Measurements from ENCODE around the gene CACNA1G.

The CACNA1G gene

DNA sequence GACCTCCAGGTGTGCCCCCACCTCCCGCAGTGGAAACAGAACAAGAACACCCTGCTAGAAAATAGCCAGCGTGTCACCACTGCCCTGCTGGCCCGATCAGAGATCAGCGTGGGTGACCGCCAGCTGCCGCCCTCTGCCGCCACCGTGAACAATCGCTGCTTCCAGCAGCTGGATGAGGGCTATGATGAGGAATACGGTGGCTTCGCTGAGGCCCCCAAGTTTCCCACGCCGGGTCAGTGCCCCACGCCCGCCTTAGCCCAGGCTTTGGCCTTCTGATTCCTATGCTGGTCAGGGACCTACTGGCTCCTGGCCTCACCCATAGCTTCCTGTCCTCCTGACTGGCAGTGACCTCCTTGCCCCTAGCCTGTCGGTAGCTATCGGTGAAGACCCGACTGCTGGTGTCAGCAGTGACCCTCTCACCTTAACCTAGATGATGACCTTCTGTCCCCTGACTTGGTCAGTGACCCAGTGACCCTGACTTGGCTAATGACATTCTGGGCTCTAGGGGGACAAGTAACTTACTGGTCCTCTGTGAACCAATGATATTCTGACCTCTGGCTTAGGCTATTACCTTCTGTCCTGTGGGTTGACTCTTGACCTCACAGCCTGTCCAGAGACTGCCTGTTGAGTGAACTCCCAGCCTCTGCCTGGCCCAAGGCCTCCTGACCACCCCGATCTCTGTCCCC, 11.1 kb upstream of the CACNA1G start:
- DNase-seq, result no peak

DNA sequence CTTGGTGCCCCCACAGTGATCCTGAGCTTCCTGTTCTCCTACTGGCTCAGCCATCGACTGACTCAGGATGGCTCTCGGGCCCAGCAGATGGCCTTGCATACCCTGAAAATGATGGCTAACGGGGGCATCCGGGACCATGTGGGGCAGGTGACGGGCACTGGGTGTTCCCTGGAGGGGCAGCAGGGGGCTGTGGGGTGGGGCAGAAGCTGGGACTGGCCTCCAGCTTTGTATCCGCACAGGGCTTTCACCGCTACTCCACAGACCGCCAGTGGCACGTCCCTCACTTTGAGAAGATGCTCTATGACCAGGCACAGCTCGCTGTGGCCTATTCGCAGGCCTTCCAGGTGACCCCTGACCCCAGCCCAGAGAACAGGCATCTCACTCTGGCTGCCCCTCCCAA, 10.5 kb upstream of the CACNA1G start:
- no peak for DNase-seq

DNA sequence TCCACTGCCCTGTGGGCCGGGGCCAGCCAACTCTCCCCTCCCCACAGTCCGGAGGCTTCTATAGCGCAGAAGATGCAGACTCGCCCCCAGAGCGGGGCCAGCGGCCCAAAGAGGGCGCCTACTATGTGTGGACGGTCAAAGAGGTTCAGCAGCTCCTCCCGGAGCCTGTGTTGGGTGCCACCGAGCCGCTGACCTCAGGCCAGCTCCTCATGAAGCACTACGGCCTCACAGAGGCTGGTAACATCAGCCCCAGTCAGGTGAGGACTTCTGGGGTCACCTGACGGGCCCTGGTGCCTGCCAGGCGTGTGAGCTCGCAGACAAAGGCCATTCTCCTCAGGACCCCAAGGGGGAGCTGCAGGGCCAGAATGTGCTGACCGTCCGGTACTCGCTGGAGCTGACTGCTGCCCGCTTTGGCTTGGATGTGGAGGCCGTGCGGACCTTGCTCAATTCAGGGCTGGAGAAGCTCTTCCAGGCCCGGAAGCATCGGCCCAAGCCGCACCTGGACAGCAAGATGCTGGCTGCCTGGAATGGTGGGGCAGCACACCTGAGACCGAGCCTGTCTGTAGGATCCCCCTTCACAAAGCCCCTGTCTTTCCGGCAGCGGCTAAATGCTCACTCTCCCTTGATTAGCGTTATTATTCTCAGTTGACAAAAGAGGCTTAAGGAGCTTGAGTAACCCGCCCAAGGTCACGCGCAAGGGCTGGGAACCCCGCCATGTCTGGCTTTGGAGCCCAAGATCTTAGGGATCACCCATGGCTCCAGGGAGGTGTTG, 9.7 kb upstream of the CACNA1G start:
- DNase-seq, result no peak

GRCh38 chr17:50551433-50551815, 9.1 kb upstream of the CACNA1G start:
- no peak for DNase-seq

GRCh38 chr17:50551884-50552283, 8.6 kb upstream of the CACNA1G start:
- DNase-seq, result no peak

DNA sequence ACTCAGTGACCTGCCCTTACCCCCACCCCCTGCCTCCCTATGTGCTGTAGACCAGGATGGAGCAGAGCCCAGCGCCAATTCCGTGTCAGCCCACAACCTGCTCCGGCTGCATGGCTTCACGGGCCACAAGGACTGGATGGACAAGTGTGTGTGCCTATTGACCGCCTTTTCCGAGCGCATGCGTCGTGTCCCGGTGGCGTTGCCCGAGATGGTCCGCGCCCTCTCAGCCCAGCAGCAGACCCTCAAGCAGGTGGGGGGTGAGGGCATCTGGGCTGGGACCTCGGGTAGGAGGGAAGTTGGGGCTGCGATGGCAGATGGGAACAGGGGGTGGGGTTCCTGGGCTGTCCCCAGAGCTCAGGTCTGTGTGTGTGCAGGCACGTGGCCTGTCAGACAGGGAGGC, 6.3 kb upstream of the CACNA1G start:
- no peak for DNase-seq

DNA sequence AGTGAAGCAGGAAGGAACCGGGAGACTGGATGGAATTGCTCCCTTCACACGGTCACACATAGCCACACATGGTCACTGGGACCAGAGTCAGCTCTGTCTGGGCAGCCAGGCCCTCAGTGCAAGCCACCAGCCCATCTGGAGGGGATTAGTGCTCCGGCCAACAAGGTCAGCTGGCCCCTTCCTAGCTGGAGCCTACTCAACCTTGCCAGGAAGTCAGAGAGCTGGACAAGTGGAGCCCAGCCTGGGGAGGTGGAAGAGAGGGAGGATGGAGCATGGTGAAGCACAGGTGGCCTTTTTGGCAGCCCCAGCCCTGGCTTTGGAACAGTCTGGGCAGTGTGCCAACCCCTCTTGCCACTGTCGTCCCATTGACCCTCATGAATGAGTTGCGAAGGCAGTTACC, 3.7 kb upstream of the CACNA1G start:
- no peak for DNase-seq

- DNase-seq, result no peak
Observed at GRCh38 chr17:50557630-50558029, 2.9 kb upstream of the CACNA1G start.

DNA sequence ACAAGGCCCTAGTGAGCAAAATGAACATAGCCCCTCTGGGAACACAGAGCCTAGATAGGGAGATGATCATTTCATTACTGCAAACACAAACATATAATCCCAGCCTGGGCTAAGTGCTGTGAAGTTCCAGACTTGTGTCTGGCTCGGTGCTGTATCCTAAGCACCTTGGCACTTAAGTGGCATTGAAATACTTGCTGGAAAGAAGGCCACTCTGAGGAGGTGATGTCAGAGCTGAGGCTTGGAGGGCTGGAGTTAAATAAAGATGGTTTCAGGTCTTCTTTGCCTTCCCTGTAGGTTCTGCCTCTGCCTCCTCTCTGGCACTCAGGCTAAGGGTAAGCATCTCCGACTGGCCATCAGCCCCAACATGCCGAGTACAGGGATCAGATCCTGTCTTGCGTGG, 2.4 kb upstream of the CACNA1G start:
- DNase-seq, result no peak

DNA sequence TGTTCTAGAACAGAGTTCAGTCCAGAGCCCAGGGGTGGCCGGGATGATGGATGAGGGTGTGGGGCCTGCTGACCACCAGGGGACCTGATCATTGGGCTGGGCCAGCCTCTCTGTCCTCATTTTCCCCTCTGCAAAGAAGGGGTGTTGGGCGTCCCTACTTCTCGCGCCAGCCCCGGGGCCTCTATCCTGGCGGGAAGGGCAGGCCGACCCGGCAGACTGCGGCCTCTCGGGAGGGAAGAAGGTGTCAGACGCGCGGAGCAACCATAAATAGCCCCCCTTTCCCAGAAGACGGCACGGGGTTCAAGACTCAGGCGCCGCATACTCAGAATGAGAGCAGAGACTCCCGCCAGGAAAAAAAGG, 2.0 kb upstream of the CACNA1G start:
- no peak for DNase-seq

DNA sequence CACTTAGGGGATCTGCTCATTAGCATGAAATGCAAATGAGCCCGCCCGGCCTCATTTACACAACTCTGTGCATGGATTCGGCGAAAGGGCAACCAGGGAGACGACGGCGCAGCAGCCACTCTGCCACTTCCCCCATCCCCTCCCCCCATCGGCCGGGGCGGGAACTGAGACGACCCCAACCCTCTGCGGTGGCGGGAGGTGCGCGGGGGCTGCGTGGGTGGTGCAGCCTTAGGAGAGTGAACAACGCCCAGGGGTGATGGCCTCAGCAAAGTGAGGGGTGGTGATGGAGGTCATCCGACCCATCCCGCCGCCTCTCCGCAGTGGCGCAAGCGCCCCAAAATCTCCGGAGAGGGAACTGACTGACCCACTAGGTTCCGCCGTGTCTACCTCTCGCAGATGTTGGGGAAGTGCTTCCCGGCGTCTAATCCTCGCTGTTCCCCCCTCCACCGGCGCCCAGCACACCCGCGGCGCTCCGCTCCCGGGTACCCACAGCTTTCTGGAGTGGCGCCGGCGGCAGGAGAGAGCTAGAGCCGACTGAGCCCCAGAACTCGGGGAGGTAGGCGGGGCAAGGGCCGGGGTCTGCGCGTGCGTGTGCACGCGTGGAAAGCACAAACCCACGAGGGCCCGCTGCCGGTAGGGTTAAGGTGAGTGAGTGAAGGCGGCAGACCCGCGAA, 1.4 kb upstream of the CACNA1G start:
- no peak for DNase-seq

DNA sequence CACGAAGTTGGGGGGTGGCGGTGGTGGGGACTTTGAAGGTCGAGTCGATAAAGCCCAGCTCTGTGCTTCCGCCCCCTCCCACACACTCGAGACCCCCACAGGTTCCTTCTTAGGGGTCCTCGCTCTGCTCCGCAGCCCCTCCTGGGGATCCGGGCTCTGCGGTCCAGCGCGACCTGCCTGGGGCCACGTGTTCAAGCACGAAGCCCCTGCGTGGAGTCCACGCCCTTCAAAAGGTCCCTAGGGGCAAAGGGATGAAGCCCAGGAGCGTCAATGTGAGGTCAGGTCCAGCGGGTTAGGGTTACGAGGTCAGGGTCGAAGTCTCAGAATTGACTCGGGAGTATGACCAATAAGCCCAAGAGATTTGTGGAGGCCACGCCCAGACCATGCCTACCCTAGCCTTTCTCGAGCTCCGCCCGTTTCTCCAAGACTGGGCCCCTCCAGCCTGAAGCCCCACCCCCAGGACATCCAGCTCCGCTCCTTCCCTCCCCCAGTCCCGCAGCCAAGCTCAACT, 786 bp upstream of the CACNA1G start:
- DNase-seq, result no peak

DNA sequence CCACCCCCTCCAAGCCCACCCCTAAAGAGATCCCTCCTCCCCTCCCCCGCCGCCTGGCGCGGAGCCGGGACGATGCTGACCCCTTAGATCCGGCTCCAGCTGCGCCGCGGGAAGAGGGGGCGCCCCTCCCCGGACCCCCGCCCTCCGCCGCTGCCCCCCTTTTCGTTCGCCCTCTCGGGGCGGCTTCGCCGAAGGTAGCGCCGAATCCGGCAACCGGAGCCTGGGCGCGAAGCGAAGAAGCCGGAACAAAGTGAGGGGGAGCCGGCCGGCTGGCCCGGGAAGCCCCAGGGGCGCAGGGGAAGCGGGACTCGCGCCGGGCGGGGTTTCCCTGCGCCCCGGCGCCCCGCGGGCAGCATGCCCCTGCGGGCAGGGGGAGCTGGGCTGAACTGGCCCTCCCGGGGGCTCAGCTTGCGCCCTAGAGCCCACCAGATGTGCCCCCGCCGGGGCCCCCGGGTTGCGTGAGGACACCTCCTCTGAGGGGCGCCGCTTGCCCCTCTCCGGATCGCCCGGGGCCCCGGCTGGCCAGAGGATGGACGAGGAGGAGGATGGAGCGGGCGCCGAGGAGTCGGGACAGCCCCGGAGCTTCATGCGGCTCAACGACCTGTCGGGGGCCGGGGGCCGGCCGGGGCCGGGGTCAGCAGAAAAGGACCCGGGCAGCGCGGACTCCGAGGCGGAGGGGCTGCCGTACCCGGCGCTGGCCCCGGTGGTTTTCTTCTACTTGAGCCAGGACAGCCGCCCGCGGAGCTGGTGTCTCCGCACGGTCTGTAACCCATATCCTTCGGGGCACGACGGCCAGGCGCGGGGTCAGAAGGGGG, 623 bp downstream of the CACNA1G start:
- no peak for DNase-seq

GRCh38 chr17:50561746-50562141, 1.2 kb downstream of the CACNA1G start:
- no peak for DNase-seq

DNA sequence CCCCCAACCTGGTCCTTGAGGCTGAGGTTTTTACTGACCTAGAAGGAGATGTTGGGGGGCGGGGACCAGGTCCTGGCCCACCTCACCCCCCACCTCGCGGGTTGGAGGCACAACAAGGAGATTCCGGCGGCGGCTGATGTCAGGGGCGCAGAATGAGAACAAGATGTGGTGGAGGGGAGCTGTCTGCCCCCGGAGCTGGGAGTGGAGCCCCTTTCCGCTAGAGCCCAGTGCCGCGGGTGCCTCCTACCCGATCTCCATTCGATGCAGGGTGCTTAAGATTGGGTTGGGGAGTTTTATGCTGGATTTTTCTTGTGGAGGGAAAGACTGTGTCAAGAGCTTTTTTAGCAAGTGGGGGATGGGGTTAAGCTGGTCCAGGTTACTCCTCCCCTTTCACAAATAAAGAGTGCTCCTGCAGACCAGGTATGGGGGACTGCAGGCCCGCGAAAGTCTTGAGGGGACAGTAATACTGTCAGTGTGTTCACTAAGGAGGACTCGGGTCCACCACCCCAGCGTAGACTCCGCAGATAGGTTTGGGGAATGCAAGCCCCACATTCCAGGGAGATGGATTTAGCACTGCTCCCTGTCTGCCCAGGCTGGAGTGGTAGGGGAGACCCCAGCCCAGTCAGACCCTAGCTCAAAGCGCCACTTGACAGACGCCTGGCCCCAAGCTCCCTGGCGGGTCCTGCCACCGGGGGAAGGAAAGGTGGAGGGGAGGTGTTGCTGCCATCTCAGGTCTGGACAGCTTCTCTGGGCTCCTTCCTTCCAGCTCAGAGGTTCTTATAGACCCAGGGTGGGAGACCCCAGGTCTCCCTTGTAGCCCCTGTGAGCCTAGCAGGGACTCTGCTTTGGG, 2.0 kb downstream of the CACNA1G start:
- DNase-seq, result no peak

DNA sequence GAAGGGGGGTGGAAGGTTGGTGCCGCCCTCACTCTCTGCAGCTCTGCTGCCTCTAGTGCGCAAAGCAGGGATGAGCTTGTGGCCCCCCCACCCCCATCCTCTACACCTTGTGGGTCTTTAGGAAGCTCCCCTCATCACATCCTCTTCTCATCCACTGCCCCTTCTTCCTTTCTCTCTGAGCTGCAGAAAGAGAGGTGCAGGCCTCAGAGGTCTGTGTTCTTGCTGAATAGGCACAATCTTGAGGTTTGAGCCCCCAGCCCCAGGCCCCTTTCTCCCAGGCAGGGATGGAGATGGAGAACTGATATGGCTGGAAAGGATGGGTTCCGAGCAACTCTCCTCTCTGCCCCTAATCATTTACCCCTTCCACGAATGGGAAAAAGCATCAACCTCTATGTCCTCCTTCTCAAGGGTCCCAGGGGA, 2.6 kb downstream of the CACNA1G start:
- no peak for DNase-seq

DNA sequence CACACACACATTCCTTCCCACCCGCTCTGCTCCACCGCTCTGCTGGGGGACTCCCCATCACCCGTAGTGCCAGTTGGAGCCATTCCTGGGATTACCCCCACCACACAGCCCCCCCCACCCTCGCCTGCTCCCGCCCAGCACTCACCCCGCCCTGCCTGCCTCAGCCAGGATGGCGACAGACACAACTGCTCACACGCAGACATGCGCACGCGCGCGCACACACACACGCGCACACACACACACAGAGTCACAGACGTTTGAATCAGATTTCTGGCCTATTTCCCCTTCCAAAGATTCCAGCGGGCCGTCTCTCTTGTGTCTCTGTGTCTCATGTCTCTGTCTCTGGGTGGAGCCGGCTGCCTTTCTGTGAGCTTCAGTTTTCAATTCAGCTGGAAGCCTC, 4.4 kb downstream of the CACNA1G start:
- DNase-seq, result no peak

- no peak for DNase-seq
Observed at GRCh38 chr17:50565402-50566350, 5.2 kb downstream of the CACNA1G start.

DNA sequence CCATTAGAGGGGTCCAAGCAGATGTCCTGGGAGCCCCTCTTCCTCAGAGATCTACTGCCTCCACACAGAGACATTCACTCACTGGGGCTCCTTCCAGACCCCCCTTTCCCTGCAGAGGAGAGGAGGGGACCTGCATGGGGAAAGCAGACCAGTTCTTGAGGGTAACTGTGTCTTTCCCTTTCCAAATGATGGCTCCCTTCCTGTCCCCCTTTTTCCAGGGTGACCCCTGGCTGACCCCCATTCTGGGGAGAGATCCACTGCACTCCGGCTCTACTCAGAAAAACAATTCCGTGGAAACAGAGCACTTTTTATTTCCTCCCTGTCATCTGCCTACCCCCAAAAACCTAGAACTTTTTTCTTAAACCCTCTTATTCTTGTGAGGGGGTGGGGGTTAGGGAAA, 6.4 kb downstream of the CACNA1G start:
- DNase-seq, result no peak

- DNase-seq, result no peak
Observed at GRCh38 chr17:50568659-50569058, 8.1 kb downstream of the CACNA1G start.

- no peak for DNase-seq
Observed at GRCh38 chr17:50569592-50569991, 9.1 kb downstream of the CACNA1G start.

All from activated T-cell treated with anti-CD3 and anti-CD28 coated beads for 4 hours (primary cell).